ENCODE data around the gene SAP30BP.

The SAP30BP gene

DNA sequence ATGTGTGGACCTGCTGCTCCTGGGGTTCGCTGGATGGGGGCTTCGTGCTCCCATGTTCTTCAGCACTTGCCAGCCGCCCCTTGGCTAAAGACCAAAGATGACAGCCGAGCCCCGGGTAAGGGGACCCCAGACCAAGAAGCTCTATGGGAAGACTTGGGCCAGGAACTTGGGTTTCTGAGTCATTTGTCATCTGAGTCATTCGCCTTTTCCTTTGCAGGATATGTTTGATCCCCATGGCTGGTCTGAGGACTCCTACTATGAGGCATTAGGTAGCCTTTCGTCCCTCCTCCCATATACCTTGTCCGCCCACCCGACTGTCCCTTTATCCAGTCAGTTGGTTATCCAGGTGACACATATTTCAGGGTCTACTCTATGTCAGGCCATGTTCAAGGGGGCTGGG lies 36.5 kb downstream of the SAP30BP start:
- TF ChIP-seq ZFP3 (CRISPR knock-in tag; IDR thresholded peaks at IDR 0.05) (no peak), GLIS3 (CRISPR knock-in tag; IDR thresholded peaks at IDR 0.05) (no peak), ZC3H10 (CRISPR knock-in tag; IDR thresholded peaks at IDR 0.05) (no peak), RARB (CRISPR knock-in tag; IDR thresholded peaks at IDR 0.05) (no peak), PPARA (CRISPR knock-in tag; IDR thresholded peaks at IDR 0.05; ENCODE audit: borderline replicate concordance) (no peak)
- TF ChIP-seq, protein P1, sequence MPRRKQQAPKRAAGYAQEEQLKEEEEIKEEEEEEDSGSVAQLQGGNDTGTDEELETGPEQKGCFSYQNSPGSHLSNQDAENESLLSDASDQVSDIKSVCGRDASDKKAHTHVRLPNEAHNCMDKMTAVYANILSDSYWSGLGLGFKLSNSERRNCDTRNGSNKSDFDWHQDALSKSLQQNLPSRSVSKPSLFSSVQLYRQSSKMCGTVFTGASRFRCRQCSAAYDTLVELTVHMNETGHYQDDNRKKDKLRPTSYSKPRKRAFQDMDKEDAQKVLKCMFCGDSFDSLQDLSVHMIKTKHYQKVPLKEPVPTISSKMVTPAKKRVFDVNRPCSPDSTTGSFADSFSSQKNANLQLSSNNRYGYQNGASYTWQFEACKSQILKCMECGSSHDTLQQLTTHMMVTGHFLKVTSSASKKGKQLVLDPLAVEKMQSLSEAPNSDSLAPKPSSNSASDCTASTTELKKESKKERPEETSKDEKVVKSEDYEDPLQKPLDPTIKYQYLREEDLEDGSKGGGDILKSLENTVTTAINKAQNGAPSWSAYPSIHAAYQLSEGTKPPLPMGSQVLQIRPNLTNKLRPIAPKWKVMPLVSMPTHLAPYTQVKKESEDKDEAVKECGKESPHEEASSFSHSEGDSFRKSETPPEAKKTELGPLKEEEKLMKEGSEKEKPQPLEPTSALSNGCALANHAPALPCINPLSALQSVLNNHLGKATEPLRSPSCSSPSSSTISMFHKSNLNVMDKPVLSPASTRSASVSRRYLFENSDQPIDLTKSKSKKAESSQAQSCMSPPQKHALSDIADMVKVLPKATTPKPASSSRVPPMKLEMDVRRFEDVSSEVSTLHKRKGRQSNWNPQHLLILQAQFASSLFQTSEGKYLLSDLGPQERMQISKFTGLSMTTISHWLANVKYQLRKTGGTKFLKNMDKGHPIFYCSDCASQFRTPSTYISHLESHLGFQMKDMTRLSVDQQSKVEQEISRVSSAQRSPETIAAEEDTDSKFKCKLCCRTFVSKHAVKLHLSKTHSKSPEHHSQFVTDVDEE (CRISPR knock-in tag; IDR thresholded peaks at IDR 0.05) = no peak
- TF ChIP-seq, protein P2, sequence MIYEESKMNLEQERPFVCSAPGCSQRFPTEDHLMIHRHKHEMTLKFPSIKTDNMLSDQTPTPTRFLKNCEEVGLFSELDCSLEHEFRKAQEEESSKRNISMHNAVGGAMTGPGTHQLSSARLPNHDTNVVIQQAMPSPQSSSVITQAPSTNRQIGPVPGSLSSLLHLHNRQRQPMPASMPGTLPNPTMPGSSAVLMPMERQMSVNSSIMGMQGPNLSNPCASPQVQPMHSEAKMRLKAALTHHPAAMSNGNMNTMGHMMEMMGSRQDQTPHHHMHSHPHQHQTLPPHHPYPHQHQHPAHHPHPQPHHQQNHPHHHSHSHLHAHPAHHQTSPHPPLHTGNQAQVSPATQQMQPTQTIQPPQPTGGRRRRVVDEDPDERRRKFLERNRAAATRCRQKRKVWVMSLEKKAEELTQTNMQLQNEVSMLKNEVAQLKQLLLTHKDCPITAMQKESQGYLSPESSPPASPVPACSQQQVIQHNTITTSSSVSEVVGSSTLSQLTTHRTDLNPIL (CRISPR knock-in tag; IDR thresholded peaks at IDR 0.05; ENCODE audit: low read depth) = no peak
- ATAC-seq = no peak

DNA sequence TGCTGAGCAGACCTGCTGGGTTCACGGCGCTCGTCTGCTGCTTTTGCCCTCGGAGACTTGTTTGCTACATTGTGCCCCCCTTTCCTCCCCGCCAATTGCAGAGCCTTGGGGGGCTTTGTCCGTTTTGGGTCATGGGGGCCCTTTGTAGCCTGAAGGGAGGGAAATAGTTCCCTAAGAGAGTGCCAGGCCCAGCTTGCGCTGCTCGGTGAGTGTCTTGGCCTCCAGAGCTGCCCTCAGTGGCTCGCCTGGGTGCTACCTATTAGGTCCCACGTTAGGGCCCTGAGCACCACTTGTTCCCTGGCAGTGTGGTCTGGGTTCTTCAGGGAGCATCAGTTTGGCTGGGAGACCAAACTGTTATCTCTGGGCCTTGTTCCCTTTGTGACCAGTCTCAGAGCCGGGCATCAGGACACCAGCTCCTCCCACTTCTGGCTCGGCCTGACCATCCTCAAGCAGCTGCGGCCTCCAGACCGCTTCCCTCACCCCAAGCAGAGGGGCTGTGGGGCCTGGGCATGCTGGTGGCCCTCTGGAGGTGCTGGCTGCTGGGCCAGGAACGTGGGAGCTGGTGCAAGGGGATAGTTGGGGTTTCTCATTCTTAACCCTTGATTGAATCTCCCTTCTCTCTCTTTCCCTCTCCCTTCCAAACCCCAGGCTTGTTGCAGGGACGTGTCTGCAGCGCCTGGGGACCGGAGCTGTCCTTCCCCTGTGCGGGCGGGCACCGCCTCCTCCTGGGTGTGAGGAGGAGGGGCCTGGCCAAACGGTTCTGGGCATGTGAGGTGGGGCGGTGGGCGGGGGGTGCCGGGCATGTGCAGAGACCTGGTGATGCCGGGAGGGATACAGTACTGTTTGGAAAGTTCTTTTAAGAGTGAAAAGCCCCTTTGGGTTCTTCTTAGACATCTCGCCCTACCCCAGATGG lies 38.1 kb downstream of the SAP30BP start:
- ATAC-seq = no peak
- TF ChIP-seq GLIS3 (CRISPR knock-in tag; IDR thresholded peaks at IDR 0.05) (no peak), ESRRG (CRISPR knock-in tag; IDR thresholded peaks at IDR 0.05) (no peak), RARB (CRISPR knock-in tag; IDR thresholded peaks at IDR 0.05) (no peak), TOX (CRISPR knock-in tag; IDR thresholded peaks at IDR 0.05; ENCODE audit: borderline replicate concordance) (no peak), ISL1 (CRISPR knock-in tag; IDR thresholded peaks at IDR 0.05) (no peak), ZNF565 (CRISPR knock-in tag; conservative IDR thresholded peaks at IDR 0.05; ENCODE audit: low read depth) (no peak), ZFP3 (CRISPR knock-in tag; IDR thresholded peaks at IDR 0.05) (no peak), SNAI2 (CRISPR knock-in tag; IDR thresholded peaks at IDR 0.05) (no peak), OSR1 (CRISPR knock-in tag; IDR thresholded peaks at IDR 0.05) (no peak)
- TF ChIP-seq, protein P2 (CRISPR knock-in tag; IDR thresholded peaks at IDR 0.05; ENCODE audit: low read depth) = no peak
- TF ChIP-seq, protein P3, sequence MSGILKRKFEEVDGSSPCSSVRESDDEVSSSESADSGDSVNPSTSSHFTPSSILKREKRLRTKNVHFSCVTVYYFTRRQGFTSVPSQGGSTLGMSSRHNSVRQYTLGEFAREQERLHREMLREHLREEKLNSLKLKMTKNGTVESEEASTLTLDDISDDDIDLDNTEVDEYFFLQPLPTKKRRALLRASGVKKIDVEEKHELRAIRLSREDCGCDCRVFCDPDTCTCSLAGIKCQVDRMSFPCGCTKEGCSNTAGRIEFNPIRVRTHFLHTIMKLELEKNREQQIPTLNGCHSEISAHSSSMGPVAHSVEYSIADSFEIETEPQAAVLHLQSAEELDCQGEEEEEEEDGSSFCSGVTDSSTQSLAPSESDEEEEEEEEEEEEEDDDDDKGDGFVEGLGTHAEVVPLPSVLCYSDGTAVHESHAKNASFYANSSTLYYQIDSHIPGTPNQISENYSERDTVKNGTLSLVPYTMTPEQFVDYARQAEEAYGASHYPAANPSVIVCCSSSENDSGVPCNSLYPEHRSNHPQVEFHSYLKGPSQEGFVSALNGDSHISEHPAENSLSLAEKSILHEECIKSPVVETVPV (CRISPR knock-in tag; IDR thresholded peaks at IDR 0.05) = no peak
- TF ChIP-seq, protein P4, sequence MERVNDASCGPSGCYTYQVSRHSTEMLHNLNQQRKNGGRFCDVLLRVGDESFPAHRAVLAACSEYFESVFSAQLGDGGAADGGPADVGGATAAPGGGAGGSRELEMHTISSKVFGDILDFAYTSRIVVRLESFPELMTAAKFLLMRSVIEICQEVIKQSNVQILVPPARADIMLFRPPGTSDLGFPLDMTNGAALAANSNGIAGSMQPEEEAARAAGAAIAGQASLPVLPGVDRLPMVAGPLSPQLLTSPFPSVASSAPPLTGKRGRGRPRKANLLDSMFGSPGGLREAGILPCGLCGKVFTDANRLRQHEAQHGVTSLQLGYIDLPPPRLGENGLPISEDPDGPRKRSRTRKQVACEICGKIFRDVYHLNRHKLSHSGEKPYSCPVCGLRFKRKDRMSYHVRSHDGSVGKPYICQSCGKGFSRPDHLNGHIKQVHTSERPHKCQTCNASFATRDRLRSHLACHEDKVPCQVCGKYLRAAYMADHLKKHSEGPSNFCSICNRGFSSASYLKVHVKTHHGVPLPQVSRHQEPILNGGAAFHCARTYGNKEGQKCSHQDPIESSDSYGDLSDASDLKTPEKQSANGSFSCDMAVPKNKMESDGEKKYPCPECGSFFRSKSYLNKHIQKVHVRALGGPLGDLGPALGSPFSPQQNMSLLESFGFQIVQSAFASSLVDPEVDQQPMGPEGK (CRISPR knock-in tag; IDR thresholded peaks at IDR 0.05; ENCODE audit: borderline replicate concordance) = no peak

DNA sequence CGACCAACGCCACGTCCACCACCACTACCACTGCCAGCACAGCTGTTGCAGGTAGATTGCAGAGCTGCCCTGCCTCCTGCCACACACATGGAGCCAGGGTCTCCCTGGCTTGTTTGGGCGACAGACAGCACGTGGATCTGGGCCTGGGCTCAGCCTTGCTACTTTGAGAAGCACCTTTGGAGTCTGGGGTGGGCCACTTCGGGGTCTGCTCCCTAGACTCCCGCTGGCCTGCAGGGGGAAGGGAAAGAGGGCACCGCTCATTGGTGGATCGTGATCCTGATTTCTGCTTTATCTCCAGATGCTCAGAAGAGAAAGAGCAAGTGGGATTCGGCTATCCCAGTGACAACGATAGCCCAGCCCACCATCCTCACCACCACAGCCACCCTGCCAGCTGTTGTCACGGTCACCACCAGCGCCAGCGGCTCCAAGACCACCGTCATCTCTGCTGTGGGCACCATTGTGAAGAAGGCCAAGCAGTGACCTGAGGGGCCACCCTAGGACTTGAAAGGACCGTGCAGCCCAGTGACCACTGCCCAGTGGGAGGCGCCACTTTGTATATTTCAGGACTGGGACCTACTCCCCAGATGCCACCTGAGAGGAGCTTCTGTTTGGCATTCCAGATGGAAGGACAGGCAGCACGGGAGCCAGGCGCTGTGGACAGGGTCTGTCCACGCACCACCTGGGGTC lies 39.0 kb downstream of the SAP30BP start:
- ATAC-seq = no peak
- TF ChIP-seq, protein P5, sequence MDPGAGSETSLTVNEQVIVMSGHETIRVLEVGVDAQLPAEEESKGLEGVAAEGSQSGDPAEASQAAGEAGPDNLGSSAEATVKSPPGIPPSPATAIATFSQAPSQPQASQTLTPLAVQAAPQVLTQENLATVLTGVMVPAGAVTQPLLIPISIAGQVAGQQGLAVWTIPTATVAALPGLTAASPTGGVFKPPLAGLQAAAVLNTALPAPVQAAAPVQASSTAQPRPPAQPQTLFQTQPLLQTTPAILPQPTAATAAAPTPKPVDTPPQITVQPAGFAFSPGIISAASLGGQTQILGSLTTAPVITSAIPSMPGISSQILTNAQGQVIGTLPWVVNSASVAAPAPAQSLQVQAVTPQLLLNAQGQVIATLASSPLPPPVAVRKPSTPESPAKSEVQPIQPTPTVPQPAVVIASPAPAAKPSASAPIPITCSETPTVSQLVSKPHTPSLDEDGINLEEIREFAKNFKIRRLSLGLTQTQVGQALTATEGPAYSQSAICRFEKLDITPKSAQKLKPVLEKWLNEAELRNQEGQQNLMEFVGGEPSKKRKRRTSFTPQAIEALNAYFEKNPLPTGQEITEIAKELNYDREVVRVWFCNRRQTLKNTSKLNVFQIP (CRISPR knock-in tag; IDR thresholded peaks at IDR 0.05; ENCODE audit: borderline replicate concordance, low read depth) = no peak
- no peak for TF ChIP-seq BACH2 (CRISPR knock-in tag; IDR thresholded peaks at IDR 0.05; ENCODE audit: borderline replicate concordance)
- TF ChIP-seq SNAI2 (CRISPR knock-in tag; IDR thresholded peaks at IDR 0.05) = no peak
- TF ChIP-seq, protein P2 (CRISPR knock-in tag; IDR thresholded peaks at IDR 0.05; ENCODE audit: low read depth) = no peak
- TF ChIP-seq TOX (CRISPR knock-in tag; IDR thresholded peaks at IDR 0.05; ENCODE audit: borderline replicate concordance) = no peak
- TF ChIP-seq ZNF8 (CRISPR knock-in tag; IDR thresholded peaks at IDR 0.05) = no peak
- no peak for TF ChIP-seq ZFP30 (CRISPR knock-in tag; IDR thresholded peaks at IDR 0.05)
- TF ChIP-seq ZNF565 (CRISPR knock-in tag; conservative IDR thresholded peaks at IDR 0.05; ENCODE audit: low read depth) = no peak
- TF ChIP-seq RARB (CRISPR knock-in tag; IDR thresholded peaks at IDR 0.05) = no peak
- TF ChIP-seq, protein P1 (CRISPR knock-in tag; IDR thresholded peaks at IDR 0.05) = no peak
